Astrocyte of the cerebellum (primary cell): ENCODE results near the gene KLHL14.
A peak's percentile ranks its signal among the peaks of the same experiment; 100 is the strongest.

Experiments
- DNase-seq: peaks from one replicate; pipeline ENCODE4 v3.0.0-alpha.2; 2011; ENCODE audit warnings: low read depth
- H3K4me3 ChIP-seq: 2 replicates; pipeline ENCODE4 v1.5.1; 2011; ENCODE audit warnings: mild to moderate bottlenecking, low read depth, low read length, moderate library complexity
- in situ Hi-C: cut with HindIII; loops from 2 replicates; pipeline ENCODE4 v1.10.0; 2017; ENCODE audit warnings: low sequenced_read_pairs
- TF ChIP-seq, protein P1 (sequence below): IDR thresholded peaks from 2 replicates; pipeline ENCODE4 v1.5.1; 2012; ENCODE audit warnings: low read length, low read depth, moderate library complexity, mild to moderate bottlenecking; ENCODE audit errors: missing control alignments

Gene KLHL14

GRCh38 chr18:32772581-32773381 is at the start of gene KLHL14:
Gene KLHL14, minus strand, starts transcription at chr18:32773023. Its CDS starts 2,432 bp downstream, at chr18:32770591.
- peak within 1 kb of the TSS; percentile 50 for H3K4me3 ChIP-seq
- in situ Hi-C loops: no loop called here
- DNase-seq: no peak
- TF ChIP-seq, protein P1, sequence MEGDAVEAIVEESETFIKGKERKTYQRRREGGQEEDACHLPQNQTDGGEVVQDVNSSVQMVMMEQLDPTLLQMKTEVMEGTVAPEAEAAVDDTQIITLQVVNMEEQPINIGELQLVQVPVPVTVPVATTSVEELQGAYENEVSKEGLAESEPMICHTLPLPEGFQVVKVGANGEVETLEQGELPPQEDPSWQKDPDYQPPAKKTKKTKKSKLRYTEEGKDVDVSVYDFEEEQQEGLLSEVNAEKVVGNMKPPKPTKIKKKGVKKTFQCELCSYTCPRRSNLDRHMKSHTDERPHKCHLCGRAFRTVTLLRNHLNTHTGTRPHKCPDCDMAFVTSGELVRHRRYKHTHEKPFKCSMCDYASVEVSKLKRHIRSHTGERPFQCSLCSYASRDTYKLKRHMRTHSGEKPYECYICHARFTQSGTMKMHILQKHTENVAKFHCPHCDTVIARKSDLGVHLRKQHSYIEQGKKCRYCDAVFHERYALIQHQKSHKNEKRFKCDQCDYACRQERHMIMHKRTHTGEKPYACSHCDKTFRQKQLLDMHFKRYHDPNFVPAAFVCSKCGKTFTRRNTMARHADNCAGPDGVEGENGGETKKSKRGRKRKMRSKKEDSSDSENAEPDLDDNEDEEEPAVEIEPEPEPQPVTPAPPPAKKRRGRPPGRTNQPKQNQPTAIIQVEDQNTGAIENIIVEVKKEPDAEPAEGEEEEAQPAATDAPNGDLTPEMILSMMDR: no peak

GRCh38 chr18:32822197-32822596 is 49.4 kb upstream of the KLHL14 start:
- DNase-seq: no peak
- no peak overlapping the region for H3K4me3 ChIP-seq
- TF ChIP-seq, protein P1: no peak
- in situ Hi-C loops: no loop called here

DNA sequence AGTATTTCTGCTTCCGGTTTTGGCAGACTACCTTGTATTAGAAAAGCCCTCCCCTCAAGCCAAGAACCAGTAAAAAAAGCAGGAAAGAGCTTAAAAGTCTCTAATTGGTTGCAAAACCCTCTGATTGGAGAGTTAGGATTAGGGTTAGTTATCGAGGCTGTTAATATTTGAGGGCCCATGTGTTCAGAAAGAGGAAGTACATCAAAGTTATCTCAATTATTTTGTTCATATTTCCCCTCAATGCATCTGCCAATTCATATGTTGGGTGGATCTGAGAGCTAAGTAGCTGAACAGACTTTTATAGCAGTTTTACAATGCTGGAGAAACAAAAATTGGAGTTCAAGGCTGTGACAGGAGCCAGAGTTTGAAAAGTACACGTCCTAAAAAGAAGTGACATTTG is 43.1 kb upstream of the KLHL14 start:
- in situ Hi-C loops: no loop called here
- DNase-seq: no peak
- no peak overlapping the region for H3K4me3 ChIP-seq
- TF ChIP-seq, protein P1: no peak

DNA sequence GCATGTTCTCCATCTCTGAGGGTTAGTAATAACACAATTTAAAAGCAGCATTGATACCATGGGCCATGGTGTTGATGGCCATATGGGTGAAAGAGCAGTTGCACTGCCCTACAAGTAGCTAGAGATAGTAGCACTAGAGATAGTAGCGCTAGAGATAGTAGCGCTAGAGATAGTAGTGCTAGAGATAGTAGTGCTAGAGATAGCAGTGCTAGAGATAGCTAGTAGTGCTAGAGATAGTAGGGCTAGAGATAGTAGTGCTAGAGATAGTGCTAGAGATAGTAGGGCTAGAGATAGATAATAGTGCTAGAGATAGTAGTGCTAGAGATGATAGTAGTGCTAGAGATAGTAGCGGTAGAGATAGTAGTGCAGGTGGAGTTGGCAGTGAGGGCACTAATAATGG is 39.5 kb upstream of the KLHL14 start:
- TF ChIP-seq, protein P1: no peak
- in situ Hi-C loops: no loop called here
- no peak overlapping the region for H3K4me3 ChIP-seq
- DNase-seq: no peak

DNA sequence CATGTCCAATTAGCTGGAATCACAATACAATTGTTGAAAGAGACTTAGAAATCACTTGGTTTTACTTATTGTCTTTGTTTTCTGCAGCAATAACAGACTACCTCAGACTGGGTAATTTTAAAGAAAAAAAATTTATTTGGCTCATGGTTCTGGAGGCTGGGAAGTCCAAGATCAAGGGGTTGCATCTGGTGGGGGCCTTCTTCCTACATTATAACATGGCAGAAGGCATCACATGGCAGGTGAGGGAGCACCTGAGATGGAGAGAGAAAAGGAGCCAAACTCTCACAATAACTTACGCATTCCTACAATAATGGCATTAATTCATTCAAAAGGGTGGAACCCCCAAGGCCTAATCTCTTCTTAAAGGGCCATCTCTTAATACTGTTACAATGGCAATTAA is 37.5 kb upstream of the KLHL14 start:
- in situ Hi-C loops: no loop called here
- DNase-seq: no peak
- no peak overlapping the region for H3K4me3 ChIP-seq
- TF ChIP-seq, protein P1: no peak

- DNase-seq: no peak
- H3K4me3 ChIP-seq: no peak overlapping the region
- TF ChIP-seq, protein P1: no peak
- in situ Hi-C loops: no loop called here
These were observed 32.5 kb upstream of the KLHL14 start for GRCh38 chr18:32805354-32805753.
